Vagina (tissue), 2 donors: ENCODE data around the gene ARGFX. TPM values are rescaled to one million over a fixed set of nuclear protein-coding genes. Genes with fewer than 3 reads are reported as not detected.

Experiments used
- DNase-seq, 2 donors: peaks; one replicate each; pipeline ENCODE4 v3.0.0-alpha.2; 2017; ENCODE audit errors: extremely low spot score in 2 of 2
- H3K27ac ChIP-seq: fragments of 200-600 bp; sonication (generic); one replicate; pipeline ENCODE4 v1.5.1; 2019
- H3K27me3 ChIP-seq: fragments of 200-600 bp; sonication (generic); one replicate; pipeline ENCODE4 v1.5.1; 2019
- H3K36me3 ChIP-seq, 2 donors: fragments of 200-600 bp; sonication (generic); one replicate each; pipeline ENCODE4 v1.5.1; 2017 to 2019
- H3K4me1 ChIP-seq: fragments of 200-600 bp; sonication (generic); one replicate; pipeline ENCODE4 v1.5.1; 2019
- H3K4me3 ChIP-seq, 2 donors: fragments of 200-600 bp; sonication (generic); 1 replicate in 1 of 2; 2 replicates in 1 of 2; pipeline ENCODE4 v1.5.1; 2016 to 2019
- H3K9me3 ChIP-seq: fragments of 200-600 bp; sonication (generic); one replicate; pipeline ENCODE4 v1.5.1; 2019
- CTCF ChIP-seq, 3 experiments: fragments of 450-650 bp in 2 of 3; fragments of 200-600 bp in 1 of 3; sonication (generic) in 1 of 3; IDR thresholded peaks; one replicate each; pipeline ENCODE4 v1.5.1; 2017 to 2019; ENCODE audit warnings: antibody characterized with exemption in 3 of 3, mild to moderate bottlenecking in 2 of 3, moderate library complexity in 2 of 3
- POLR2A ChIP-seq, 2 donors: fragments of 450-650 bp; IDR thresholded peaks; one replicate each; pipeline ENCODE4 v1.6.1; 2017; ENCODE audit warnings: antibody characterized with exemption in 2 of 2, mild to moderate bottlenecking in 2 of 2, moderate library complexity in 2 of 2
- POLR2AphosphoS5 ChIP-seq, 2 donors: sonication (generic); formaldehyde crosslinking; IDR thresholded peaks; one replicate each; pipeline ENCODE4 v1.9.0; 2017; ENCODE audit warnings: antibody characterized with exemption in 2 of 2, mild to moderate bottlenecking in 2 of 2, low read depth in 1 of 2; ENCODE audit not compliant: insufficient read depth in 1 of 2
- intact Hi-C: fragments of 100-400 bp; cut with DNase I; formaldehyde crosslinking; loops from one replicate; pipeline ENCODE4 v1.15.1; 2023
- total RNA-seq: library from RNA; depleted of rRNA; stranded (reverse); fragments of >200 nt; gene quantifications from one replicate; pipeline ENCODE4 v1.2.3, GENCODE V29; 2016

Gene ARGFX
- total RNA-seq: not detected

GRCh38 chr3:121567649-121568048 is at the start of gene ARGFX:
Gene ARGFX (plus strand): TSS chr3:121567949. CDS start chr3:121570714, 2,765 bp downstream.
- no peak for TF ChIP-seq CTCF (IDR thresholded peaks at IDR 0.05)
- TF ChIP-seq POLR2AphosphoS5 (IDR thresholded peaks at IDR 0.05; ENCODE audit: insufficient read depth in 1 of 2, low read depth in 1 of 2): no peak
- TF ChIP-seq POLR2A (IDR thresholded peaks at IDR 0.05): no peak
- no peaks in the 10 kb centered on the region for H3K36me3 ChIP-seq
- H3K27me3 ChIP-seq: no peaks in the 10 kb centered on the region
- H3K27ac ChIP-seq: no peak within 1 kb of the TSS
- no peaks in the 10 kb centered on the region for H3K9me3 ChIP-seq
- H3K4me1 ChIP-seq: no peaks in the 10 kb centered on the region
- DNase-seq: no peak
- H3K4me3 ChIP-seq: no peak within 1 kb of the TSS
- intact Hi-C loops: no loop called here

GRCh38 chr3:121517953-121518655 is 49.6 kb upstream of the ARGFX start:
- H3K4me1 ChIP-seq: no peaks in the 10 kb centered on the region
- no peak for TF ChIP-seq POLR2A (IDR thresholded peaks at IDR 0.05)
- TF ChIP-seq CTCF (IDR thresholded peaks at IDR 0.05): no peak
- no peak for TF ChIP-seq POLR2AphosphoS5 (IDR thresholded peaks at IDR 0.05; ENCODE audit: insufficient read depth in 1 of 2, low read depth in 1 of 2)
- no peak for DNase-seq
- H3K27me3 ChIP-seq: no peaks in the 10 kb centered on the region
- no peaks in the 10 kb centered on the region for H3K36me3 ChIP-seq
- intact Hi-C loops: no loop called here
- no peak overlapping the region for H3K27ac ChIP-seq
- peaks cover 4% of the 10 kb centered on the region for H3K9me3 ChIP-seq
- H3K4me3 ChIP-seq: no peak overlapping the region

- no peaks in the 10 kb centered on the region for H3K27me3 ChIP-seq
- no peaks in the 10 kb centered on the region for H3K4me1 ChIP-seq
- no peaks in the 10 kb centered on the region for H3K36me3 ChIP-seq
- H3K4me3 ChIP-seq: no peak overlapping the region
- DNase-seq: no peak
- intact Hi-C loops: no loop called here
- no peak for TF ChIP-seq POLR2AphosphoS5 (IDR thresholded peaks at IDR 0.05; ENCODE audit: insufficient read depth in 1 of 2, low read depth in 1 of 2)
- TF ChIP-seq POLR2A (IDR thresholded peaks at IDR 0.05): no peak
- no peak for TF ChIP-seq CTCF (IDR thresholded peaks at IDR 0.05)
- peaks cover 4% of the 10 kb centered on the region for H3K9me3 ChIP-seq
- no peak overlapping the region for H3K27ac ChIP-seq
Measured at GRCh38 chr3:121520510-121520909, 47.2 kb upstream of the ARGFX start.

- H3K9me3 ChIP-seq: no peaks in the 10 kb centered on the region
Measured at GRCh38 chr3:121529308-121529707, 38.4 kb upstream of the ARGFX start.

More at GRCh38 chr3:121529308-121529707, 38.4 kb upstream of the ARGFX start:
- H3K36me3 ChIP-seq: no peaks in the 10 kb centered on the region
- no peak for DNase-seq
- intact Hi-C loops: no loop called here
- no peaks in the 10 kb centered on the region for H3K4me1 ChIP-seq
- no peak overlapping the region for H3K4me3 ChIP-seq
- H3K27me3 ChIP-seq: no peaks in the 10 kb centered on the region
- no peak for TF ChIP-seq CTCF (IDR thresholded peaks at IDR 0.05)
- TF ChIP-seq POLR2A (IDR thresholded peaks at IDR 0.05): no peak
- TF ChIP-seq POLR2AphosphoS5 (IDR thresholded peaks at IDR 0.05; ENCODE audit: insufficient read depth in 1 of 2, low read depth in 1 of 2): no peak
- H3K27ac ChIP-seq: no peak overlapping the region
